Kidney epithelial cell (primary cell): ENCODE results near the gene THSD7B. TPM values are rescaled to one million over a fixed set of nuclear protein-coding genes. Genes with fewer than 3 reads are reported as not detected.

ENCODE experiments used
- DNase-seq: peaks from one replicate; pipeline ENCODE4 v3.0.0-alpha.2; 2010; ENCODE audit warnings: low read depth
- H3K27me3 ChIP-seq: 2 replicates; pipeline ENCODE4 v1.6.0; 2011; ENCODE audit warnings: low read length; ENCODE audit not compliant: control insufficient read depth, insufficient read depth
- H3K36me3 ChIP-seq: 2 replicates; pipeline ENCODE4 v1.5.1; 2011; ENCODE audit warnings: low read length; ENCODE audit not compliant: control insufficient read depth, insufficient read depth
- H3K4me3 ChIP-seq: 2 replicates; pipeline ENCODE4 v1.5.1; 2011; ENCODE audit warnings: low read depth, mild to moderate bottlenecking, control low read depth, low read length
- total RNA-seq: library from RNA; depleted of rRNA; stranded (reverse); fragments of >200 nt; gene quantifications from 2 replicates; pipeline ENCODE4 v1.2.3, GENCODE V29; 2015
- TF ChIP-seq, protein P1 (sequence below): IDR thresholded peaks from 2 replicates; pipeline ENCODE4 v1.5.1; 2011; ENCODE audit warnings: mild to moderate bottlenecking, moderate library complexity, low read length, control low read depth, inconsistent platforms; ENCODE audit not compliant: insufficient read depth, poor library complexity, severe bottlenecking

The THSD7B gene
- total RNA-seq, 1 donor from 2014 or later = 0.04 TPM

DNA sequence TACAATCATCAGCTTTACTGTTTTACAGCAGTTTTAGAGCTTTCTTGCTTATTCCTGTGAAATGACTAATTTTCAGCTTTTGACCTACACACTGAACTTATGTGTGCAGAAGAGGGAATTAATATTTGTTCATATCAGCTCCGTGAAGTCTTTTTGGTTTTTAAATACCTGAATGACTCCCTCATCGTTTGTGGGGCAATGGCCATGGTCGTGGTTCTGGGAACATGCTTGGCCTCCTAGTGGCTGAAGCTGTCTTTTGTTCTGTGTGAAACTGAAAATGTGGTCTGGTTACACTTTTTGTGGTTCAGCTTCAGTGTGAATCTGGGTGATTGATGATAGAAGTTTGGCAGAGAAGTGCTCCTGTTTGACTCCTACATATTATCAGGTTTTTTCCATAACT, 408.1 kb downstream of the THSD7B start:
- Histone ChIP-seq H3K4me3 (no peak overlapping the region), H3K27me3 (no peaks in the 10 kb centered on the region), H3K36me3 (no peaks in the 10 kb centered on the region)
- peak; percentile 19 for DNase-seq
- TF ChIP-seq, protein P1, sequence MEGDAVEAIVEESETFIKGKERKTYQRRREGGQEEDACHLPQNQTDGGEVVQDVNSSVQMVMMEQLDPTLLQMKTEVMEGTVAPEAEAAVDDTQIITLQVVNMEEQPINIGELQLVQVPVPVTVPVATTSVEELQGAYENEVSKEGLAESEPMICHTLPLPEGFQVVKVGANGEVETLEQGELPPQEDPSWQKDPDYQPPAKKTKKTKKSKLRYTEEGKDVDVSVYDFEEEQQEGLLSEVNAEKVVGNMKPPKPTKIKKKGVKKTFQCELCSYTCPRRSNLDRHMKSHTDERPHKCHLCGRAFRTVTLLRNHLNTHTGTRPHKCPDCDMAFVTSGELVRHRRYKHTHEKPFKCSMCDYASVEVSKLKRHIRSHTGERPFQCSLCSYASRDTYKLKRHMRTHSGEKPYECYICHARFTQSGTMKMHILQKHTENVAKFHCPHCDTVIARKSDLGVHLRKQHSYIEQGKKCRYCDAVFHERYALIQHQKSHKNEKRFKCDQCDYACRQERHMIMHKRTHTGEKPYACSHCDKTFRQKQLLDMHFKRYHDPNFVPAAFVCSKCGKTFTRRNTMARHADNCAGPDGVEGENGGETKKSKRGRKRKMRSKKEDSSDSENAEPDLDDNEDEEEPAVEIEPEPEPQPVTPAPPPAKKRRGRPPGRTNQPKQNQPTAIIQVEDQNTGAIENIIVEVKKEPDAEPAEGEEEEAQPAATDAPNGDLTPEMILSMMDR = peak; percentile 55

GRCh38 chr2:137175246-137175645, 409.9 kb downstream of the THSD7B start:
- DNase-seq = no peak
- Histone ChIP-seq H3K36me3 (no peaks in the 10 kb centered on the region), H3K27me3 (no peaks in the 10 kb centered on the region), H3K4me3 (no peak overlapping the region)
- TF ChIP-seq, protein P1 = no peak

DNA sequence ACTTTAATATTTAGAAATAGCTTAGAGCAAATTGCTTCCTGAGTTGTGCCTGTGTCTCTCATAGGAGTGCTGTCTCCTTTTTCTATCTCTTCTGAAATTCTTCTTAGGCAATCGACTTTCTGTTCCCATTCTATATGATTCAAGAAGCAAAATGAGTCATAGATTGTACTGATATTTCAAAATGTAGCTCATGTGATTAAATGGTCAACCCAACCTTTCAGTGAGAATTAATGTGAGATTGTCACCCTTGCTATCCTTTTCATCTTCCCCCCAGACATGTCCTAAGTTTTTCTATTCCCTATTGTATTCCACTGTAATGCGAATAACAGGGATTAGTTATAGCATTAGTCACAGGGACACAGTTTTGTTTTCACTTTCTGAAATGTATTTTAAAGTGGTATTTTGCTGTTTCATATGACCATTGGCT, 413.6 kb downstream of the THSD7B start:
- Histone ChIP-seq H3K27me3 (no peaks in the 10 kb centered on the region), H3K36me3 (no peaks in the 10 kb centered on the region), H3K4me3 (no peak overlapping the region)
- no peak for DNase-seq
- TF ChIP-seq, protein P1 = no peak

- Histone ChIP-seq H3K27me3 (no peaks in the 10 kb centered on the region), H3K36me3 (no peaks in the 10 kb centered on the region), H3K4me3 (no peak overlapping the region)
- TF ChIP-seq, protein P1 = no peak
- no peak for DNase-seq
Observed at GRCh38 chr2:137179542-137179941, 414.2 kb downstream of the THSD7B start.

GRCh38 chr2:137180012-137180411, 414.7 kb downstream of the THSD7B start:
- Histone ChIP-seq H3K4me3 (no peak overlapping the region), H3K36me3 (no peaks in the 10 kb centered on the region), H3K27me3 (no peaks in the 10 kb centered on the region)
- TF ChIP-seq, protein P1 = no peak
- DNase-seq = no peak

DNA sequence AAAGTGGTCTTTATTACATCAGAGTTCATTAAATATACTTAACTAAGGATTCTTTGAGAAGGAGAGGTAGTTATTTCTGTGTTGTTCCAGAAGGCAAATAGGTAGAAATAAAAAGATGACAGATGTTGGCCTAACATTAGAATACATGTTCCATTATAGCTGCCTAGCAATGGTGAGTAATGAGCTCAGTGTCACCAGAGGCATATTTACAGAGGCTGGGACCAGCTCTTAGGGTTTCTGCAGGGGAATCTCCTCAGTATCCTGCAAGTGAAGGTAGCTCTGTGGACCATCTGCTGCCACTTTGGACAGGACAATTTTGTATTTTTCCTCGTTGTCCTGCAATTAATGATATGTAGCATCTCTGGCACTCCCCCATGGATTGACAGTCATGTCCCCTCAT, 416.0 kb downstream of the THSD7B start:
- H3K27me3 ChIP-seq = no peaks in the 10 kb centered on the region
- H3K36me3 ChIP-seq = no peaks in the 10 kb centered on the region
- TF ChIP-seq, protein P1 = no peak
- no peak for DNase-seq
- H3K4me3 ChIP-seq = no peak overlapping the region
